ENCODE results near the gene AIFM3. TPM values are rescaled to one million over a fixed set of nuclear protein-coding genes. Genes with fewer than 3 reads are reported as not detected.
A peak's percentile ranks its signal among the peaks of the same experiment; 100 is the strongest.

Gene AIFM3
- total RNA-seq, 2 donors from 2014 or later: 1.8 to 2.7 TPM

DNA sequence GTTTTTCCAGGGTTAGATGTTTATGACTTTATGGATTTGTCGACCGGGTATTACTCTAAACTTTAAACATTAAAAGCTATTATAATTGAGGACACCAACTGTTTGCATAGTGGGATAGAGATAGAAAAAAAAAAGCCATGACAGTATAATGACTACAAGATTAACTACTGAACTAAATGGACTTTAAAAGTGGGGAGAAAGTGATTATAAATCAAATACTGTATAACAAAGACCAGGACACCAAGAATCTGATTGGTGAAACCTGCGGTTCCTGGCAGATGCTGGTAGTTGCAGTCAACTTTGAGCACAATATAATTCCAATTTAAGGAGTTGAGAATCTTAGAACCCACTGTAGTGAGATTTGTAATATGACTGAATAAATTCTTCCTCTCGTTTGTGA is 47.3 kb upstream of the AIFM3 start:
- H3K4me3 Mint-ChIP-seq: peak overlapping the region; percentile 100
- no peaks in the 10 kb centered on the region for H3K27me3 Mint-ChIP-seq (ENCODE audit: insufficient read depth)
- WGBS, 2 experiments (ENCODE audit: insufficient coverage in 1 of 2, insufficient read length in 1 of 2): 42% methylated on average over 1 of the region's 4 CpGs; no CpG with 5 or more reads in 1 of the 2 experiments
- no peaks in the 10 kb centered on the region for H3K9me3 Mint-ChIP-seq
- peaks cover 25% of the 10 kb centered on the region for H3K4me1 Mint-ChIP-seq
- H3K36me3 ChIP-seq (ENCODE audit: control insufficient read depth, insufficient read depth, low read length): peaks cover 13% of the 10 kb centered on the region
- peak overlapping the region; percentile 98 for H3K27ac Mint-ChIP-seq
- H3K36me3 Mint-ChIP-seq (ENCODE audit: low read depth): peaks cover 15% of the 10 kb centered on the region
- H3K27me3 ChIP-seq (ENCODE audit: control insufficient read depth, insufficient read depth, low read length, poor library complexity, severe bottlenecking): no peaks in the 10 kb centered on the region
- peak overlapping the region; percentile 91 for H3K4me3 ChIP-seq (ENCODE audit: low read length)
- H3K9ac ChIP-seq (ENCODE audit: extremely low read depth, low read length, poor library complexity, severe bottlenecking): peak overlapping the region; percentile 83
- H3K4me1 ChIP-seq (ENCODE audit: control insufficient read depth, insufficient read depth, low read length): no peaks in the 10 kb centered on the region
- no peaks in the 10 kb centered on the region for H3K9me3 ChIP-seq (ENCODE audit: control insufficient read depth, low read length)
- no peak overlapping the region for H3K27ac ChIP-seq (ENCODE audit: low read depth, low read length)
- TF ChIP-seq, protein P1, sequence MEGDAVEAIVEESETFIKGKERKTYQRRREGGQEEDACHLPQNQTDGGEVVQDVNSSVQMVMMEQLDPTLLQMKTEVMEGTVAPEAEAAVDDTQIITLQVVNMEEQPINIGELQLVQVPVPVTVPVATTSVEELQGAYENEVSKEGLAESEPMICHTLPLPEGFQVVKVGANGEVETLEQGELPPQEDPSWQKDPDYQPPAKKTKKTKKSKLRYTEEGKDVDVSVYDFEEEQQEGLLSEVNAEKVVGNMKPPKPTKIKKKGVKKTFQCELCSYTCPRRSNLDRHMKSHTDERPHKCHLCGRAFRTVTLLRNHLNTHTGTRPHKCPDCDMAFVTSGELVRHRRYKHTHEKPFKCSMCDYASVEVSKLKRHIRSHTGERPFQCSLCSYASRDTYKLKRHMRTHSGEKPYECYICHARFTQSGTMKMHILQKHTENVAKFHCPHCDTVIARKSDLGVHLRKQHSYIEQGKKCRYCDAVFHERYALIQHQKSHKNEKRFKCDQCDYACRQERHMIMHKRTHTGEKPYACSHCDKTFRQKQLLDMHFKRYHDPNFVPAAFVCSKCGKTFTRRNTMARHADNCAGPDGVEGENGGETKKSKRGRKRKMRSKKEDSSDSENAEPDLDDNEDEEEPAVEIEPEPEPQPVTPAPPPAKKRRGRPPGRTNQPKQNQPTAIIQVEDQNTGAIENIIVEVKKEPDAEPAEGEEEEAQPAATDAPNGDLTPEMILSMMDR (conservative IDR thresholded peaks at IDR 0.05): no peak
- no peak for DNase-seq

GRCh38 chr22:20920881-20921203 is 46.2 kb upstream of the AIFM3 start:
- no peak for DNase-seq
- Histone ChIP-seq H3K36me3 (ENCODE audit: control insufficient read depth, insufficient read depth, low read length) (peaks cover 18% of the 10 kb centered on the region), H3K9ac (ENCODE audit: extremely low read depth, low read length, poor library complexity, severe bottlenecking) (no peak overlapping the region), H3K9me3 (ENCODE audit: control insufficient read depth, low read length) (no peaks in the 10 kb centered on the region), H3K4me1 (ENCODE audit: control insufficient read depth, insufficient read depth, low read length) (no peaks in the 10 kb centered on the region), H3K27me3 (ENCODE audit: control insufficient read depth, insufficient read depth, low read length, poor library complexity, severe bottlenecking) (no peaks in the 10 kb centered on the region), H3K27ac (ENCODE audit: low read depth, low read length) (no peak overlapping the region), H3K4me3 (ENCODE audit: low read length) (peak overlapping the region; percentile 91)
- Mint-ChIP-seq H3K27ac (peak overlapping the region; percentile 63), H3K9me3 (no peaks in the 10 kb centered on the region), H3K27me3 (ENCODE audit: insufficient read depth) (no peaks in the 10 kb centered on the region), H3K36me3 (ENCODE audit: low read depth) (peaks cover 23% of the 10 kb centered on the region), H3K4me3 (peak overlapping the region; percentile 100), H3K4me1 (peaks cover 33% of the 10 kb centered on the region)
- 80% methylated on average over 3 of the region's 3 CpGs for WGBS, 2 experiments (ENCODE audit: insufficient coverage in 1 of 2, insufficient read length in 1 of 2)
- TF ChIP-seq, protein P1 (conservative IDR thresholded peaks at IDR 0.05): no peak

- Mint-ChIP-seq H3K4me1 (peaks cover 37% of the 10 kb centered on the region), H3K4me3 (peak overlapping the region; percentile 33), H3K27ac (no peak overlapping the region), H3K27me3 (ENCODE audit: insufficient read depth) (no peaks in the 10 kb centered on the region), H3K9me3 (no peaks in the 10 kb centered on the region), H3K36me3 (ENCODE audit: low read depth) (peaks cover 24% of the 10 kb centered on the region)
- Histone ChIP-seq H3K4me3 (ENCODE audit: low read length) (no peak overlapping the region), H3K9ac (ENCODE audit: extremely low read depth, low read length, poor library complexity, severe bottlenecking) (no peak overlapping the region), H3K36me3 (ENCODE audit: control insufficient read depth, insufficient read depth, low read length) (peaks cover 18% of the 10 kb centered on the region), H3K27me3 (ENCODE audit: control insufficient read depth, insufficient read depth, low read length, poor library complexity, severe bottlenecking) (no peaks in the 10 kb centered on the region), H3K9me3 (ENCODE audit: control insufficient read depth, low read length) (no peaks in the 10 kb centered on the region), H3K4me1 (ENCODE audit: control insufficient read depth, insufficient read depth, low read length) (no peaks in the 10 kb centered on the region), H3K27ac (ENCODE audit: low read depth, low read length) (no peak overlapping the region)
- no peak for DNase-seq
- whole genome bisulfite sequencing, 2 experiments (ENCODE audit: insufficient coverage in 1 of 2, insufficient read length in 1 of 2): 56 to 65% methylated on average over 3 of the region's 3 CpGs
- TF ChIP-seq, protein P1 (conservative IDR thresholded peaks at IDR 0.05): no peak
Observed at GRCh38 chr22:20922141-20922751, 44.8 kb upstream of the AIFM3 start.

Measured in endodermal cell (in vitro differentiated cells).